Stimulated activated CD4-positive, alpha-beta T cell treated with anti-CD3 and anti-CD28 coated beads, Interleukin-15, amount 100 ng/mL, for 1 hour (primary cell): ENCODE results near the gene DOCK9.

ENCODE experiments used
- DNase-seq, 2 donors: peaks; one replicate each; pipeline ENCODE4 v3.0.0-alpha.2; 2020; ENCODE audit warnings: low read depth in 1 of 2, low spot score in 1 of 2

The DOCK9 gene

GRCh38 chr13:98800078-98800477 is 177.8 kb downstream of the DOCK9 start:
- no peak for DNase-seq

GRCh38 chr13:98798849-98799645 is 178.8 kb downstream of the DOCK9 start:
- no peak for DNase-seq

- no peak for DNase-seq
These were observed 180.4 kb downstream of the DOCK9 start for GRCh38 chr13:98797456-98797855.

- no peak for DNase-seq
These were observed 181.1 kb downstream of the DOCK9 start for GRCh38 chr13:98796798-98797197.

- DNase-seq, result no peak
These were observed 181.7 kb downstream of the DOCK9 start for GRCh38 chr13:98796191-98796590.

- no peak for DNase-seq
These were observed 182.6 kb downstream of the DOCK9 start for GRCh38 chr13:98795220-98795619.

GRCh38 chr13:98794498-98794897 is 183.4 kb downstream of the DOCK9 start:
- DNase-seq, result no peak

- no peak for DNase-seq
These were observed 184.9 kb downstream of the DOCK9 start for GRCh38 chr13:98792785-98793495.

- no peak for DNase-seq
These were observed 185.5 kb downstream of the DOCK9 start for GRCh38 chr13:98792321-98792720.

- DNase-seq, result no peak
These were observed 186.3 kb downstream of the DOCK9 start for GRCh38 chr13:98791611-98792010.

- no peak for DNase-seq
These were observed 189.9 kb downstream of the DOCK9 start for GRCh38 chr13:98787996-98788395.

- DNase-seq, result no peak
These were observed 190.7 kb downstream of the DOCK9 start for GRCh38 chr13:98787173-98787572.

GRCh38 chr13:98786023-98786422 is 191.8 kb downstream of the DOCK9 start:
- no peak for DNase-seq

GRCh38 chr13:98785405-98785804 is 192.5 kb downstream of the DOCK9 start:
- DNase-seq, result no peak

- no peak for DNase-seq
These were observed 193.2 kb downstream of the DOCK9 start for GRCh38 chr13:98784666-98785065.

GRCh38 chr13:98783856-98784478 is 193.9 kb downstream of the DOCK9 start:
- no peak for DNase-seq

- DNase-seq, result no peak
These were observed 195.2 kb downstream of the DOCK9 start for GRCh38 chr13:98782654-98783053.

GRCh38 chr13:98781905-98782304 is 196.0 kb downstream of the DOCK9 start:
- DNase-seq, result no peak

- DNase-seq, result no peak
These were observed 196.4 kb downstream of the DOCK9 start for GRCh38 chr13:98781470-98781869.

- no peak for DNase-seq
These were observed 196.8 kb downstream of the DOCK9 start for GRCh38 chr13:98781045-98781444.

- DNase-seq, result no peak
These were observed 197.4 kb downstream of the DOCK9 start for GRCh38 chr13:98780451-98780850.

- no peak for DNase-seq
These were observed 198.2 kb downstream of the DOCK9 start for GRCh38 chr13:98779695-98780094.
